KMS-11 (cell line): ENCODE measurements around the gene PRPH2.

Source experiments
- H2AFZ ChIP-seq: fragments of 200-600 bp; sonication (generic); 2 replicates; pipeline ENCODE4 v1.6.1; 2016; ENCODE audit warnings: antibody characterized with exemption, mixed run types, low read depth
- H3K27ac ChIP-seq: fragments of 200-600 bp; sonication (generic); 2 replicates; pipeline ENCODE4 v1.6.1; 2016; ENCODE audit warnings: mild to moderate bottlenecking, mixed run types
- H3K27me3 ChIP-seq: fragments of 200-600 bp; sonication (generic); 2 replicates; pipeline ENCODE4 v1.6.1; 2017; ENCODE audit warnings: mild to moderate bottlenecking, low read depth, mixed run types, moderate library complexity; ENCODE audit not compliant: insufficient read depth
- H3K36me3 ChIP-seq: fragments of 200-600 bp; sonication (generic); 2 replicates; pipeline ENCODE4 v1.6.1; 2017; ENCODE audit warnings: mild to moderate bottlenecking, mixed run types; ENCODE audit not compliant: insufficient read depth
- H3K4me1 ChIP-seq: fragments of 200-600 bp; sonication (generic); 2 replicates; pipeline ENCODE4 v1.6.1; 2016; ENCODE audit warnings: mild to moderate bottlenecking, low read depth, mixed run types; ENCODE audit not compliant: poor library complexity, severe bottlenecking
- H3K4me2 ChIP-seq: fragments of 200-600 bp; sonication (generic); 2 replicates; pipeline ENCODE4 v1.7.0; 2016; ENCODE audit warnings: mild to moderate bottlenecking, mixed run types
- H3K4me3 ChIP-seq: fragments of 200-600 bp; sonication (generic); IDR thresholded peaks from 2 replicates; pipeline ENCODE4 v1.6.1; 2017; ENCODE audit warnings: low read depth, low read length, mixed read lengths; ENCODE audit not compliant: insufficient read depth
- H3K79me2 ChIP-seq: fragments of 200-600 bp; sonication (generic); 2 replicates; pipeline ENCODE4 v1.6.1; 2016; ENCODE audit warnings: low read depth, mixed run types; ENCODE audit not compliant: insufficient read depth
- H3K9ac ChIP-seq: fragments of 200-600 bp; sonication (generic); 2 replicates; pipeline ENCODE4 v1.6.1; 2016; ENCODE audit warnings: mild to moderate bottlenecking, mixed run types
- H4K20me1 ChIP-seq: fragments of 200-600 bp; sonication (generic); 2 replicates; pipeline ENCODE4 v1.6.1; 2016; ENCODE audit warnings: mild to moderate bottlenecking, mixed run types; ENCODE audit not compliant: insufficient read depth
- CTCF ChIP-seq: fragments of 200-600 bp; sonication (generic); conservative IDR thresholded peaks from 2 replicates; pipeline ENCODE4 v1.6.1; 2017; ENCODE audit warnings: low read depth, mild to moderate bottlenecking, antibody characterized with exemption, low read length, moderate library complexity, mixed read lengths

The PRPH2 gene

GRCh38 chr6:42726485-42727086, 4.2 kb upstream of the PRPH2 start:
- Histone ChIP-seq H3K79me2 (no peaks in the 10 kb centered on the region), H3K27me3 (no peaks in the 10 kb centered on the region), H3K27ac (peak overlapping the region; percentile 30), H3K4me1 (peaks cover 8% of the 10 kb centered on the region), H3K4me2 (peak overlapping the region; percentile 63), H4K20me1 (no peaks in the 10 kb centered on the region), H3K4me3 (no peak overlapping the region), H3K9ac (peak overlapping the region; percentile 14; the same call in 1 of the 2 replicates), H3K36me3 (no peaks in the 10 kb centered on the region), H2AFZ (peak overlapping the region; percentile 77)
- peak; percentile 95 for TF ChIP-seq CTCF

GRCh38 chr6:42726026-42726425, 3.6 kb upstream of the PRPH2 start:
- Histone ChIP-seq H3K4me1 (peaks cover 8% of the 10 kb centered on the region), H2AFZ (peak overlapping the region; percentile 77), H3K4me3 (no peak overlapping the region), H3K27me3 (no peaks in the 10 kb centered on the region), H4K20me1 (no peaks in the 10 kb centered on the region), H3K9ac (peak overlapping the region; percentile 14; the same call in 1 of the 2 replicates), H3K36me3 (no peaks in the 10 kb centered on the region), H3K4me2 (peak overlapping the region; percentile 63), H3K79me2 (no peaks in the 10 kb centered on the region), H3K27ac (peak overlapping the region; percentile 30)
- no peak for TF ChIP-seq CTCF

- Histone ChIP-seq H3K4me1 (peaks cover 8% of the 10 kb centered on the region), H4K20me1 (no peaks in the 10 kb centered on the region), H3K36me3 (no peaks in the 10 kb centered on the region), H3K27ac (no peak overlapping the region), H3K27me3 (no peaks in the 10 kb centered on the region), H2AFZ (no peak overlapping the region), H3K4me2 (no peak overlapping the region), H3K9ac (no peak overlapping the region), H3K79me2 (no peaks in the 10 kb centered on the region), H3K4me3 (no peak overlapping the region)
- TF ChIP-seq CTCF = no peak
These were observed 2.4 kb upstream of the PRPH2 start for GRCh38 chr6:42724825-42725224.

GRCh38 chr6:42720739-42721138, 1.7 kb downstream of the PRPH2 start:
- Histone ChIP-seq H3K9ac (no peak overlapping the region), H3K36me3 (no peaks in the 10 kb centered on the region), H3K4me1 (peaks cover under 1% of the 10 kb centered on the region), H3K4me3 (no peak overlapping the region), H3K4me2 (no peak overlapping the region), H4K20me1 (no peaks in the 10 kb centered on the region), H3K27ac (no peak overlapping the region), H2AFZ (no peak overlapping the region), H3K79me2 (no peaks in the 10 kb centered on the region), H3K27me3 (no peaks in the 10 kb centered on the region)
- no peak for TF ChIP-seq CTCF
